Kidney capillary endothelial cell (primary cell): ENCODE data around the gene NOX5.

ENCODE experiments used
- DNase-seq: peaks from one replicate; pipeline ENCODE4 v3.0.0-alpha.2; 2018; ENCODE audit warnings: low spot score

Gene NOX5

DNA sequence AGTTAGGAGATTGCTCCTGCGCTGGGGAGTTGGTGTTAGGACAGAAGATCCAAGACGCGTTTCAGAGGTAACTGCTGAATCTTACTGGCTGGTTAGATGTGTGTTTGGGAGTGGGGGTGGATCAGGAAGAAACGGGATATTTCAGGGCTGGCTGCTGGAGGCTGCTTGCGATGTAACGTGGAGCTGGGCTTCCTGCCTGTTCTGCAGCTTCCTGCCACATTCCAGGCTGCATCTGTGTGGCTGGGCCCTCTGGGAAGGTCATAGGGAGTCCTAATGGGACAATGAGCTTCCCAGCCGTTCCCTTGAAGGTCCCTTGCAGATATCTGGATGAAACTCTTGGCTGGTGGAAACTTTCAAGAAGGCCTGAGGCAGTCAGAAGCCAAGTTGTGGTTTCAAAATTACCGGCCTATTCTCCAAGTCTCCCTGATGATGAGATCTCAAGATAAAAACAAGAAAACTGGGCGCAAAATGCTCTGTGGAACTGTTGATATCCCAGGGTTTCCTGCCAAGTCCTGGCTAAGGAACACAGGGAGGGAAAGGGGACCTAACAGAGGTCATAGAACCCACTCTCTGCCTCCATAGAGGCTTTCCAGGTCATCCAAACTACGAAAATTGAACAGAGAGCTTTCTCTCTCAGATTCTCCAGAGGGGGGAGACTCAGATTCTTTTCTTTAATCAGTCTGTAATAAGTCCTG lies 67.0 kb downstream of the NOX5 start:
- DNase-seq = peak; percentile 75

DNA sequence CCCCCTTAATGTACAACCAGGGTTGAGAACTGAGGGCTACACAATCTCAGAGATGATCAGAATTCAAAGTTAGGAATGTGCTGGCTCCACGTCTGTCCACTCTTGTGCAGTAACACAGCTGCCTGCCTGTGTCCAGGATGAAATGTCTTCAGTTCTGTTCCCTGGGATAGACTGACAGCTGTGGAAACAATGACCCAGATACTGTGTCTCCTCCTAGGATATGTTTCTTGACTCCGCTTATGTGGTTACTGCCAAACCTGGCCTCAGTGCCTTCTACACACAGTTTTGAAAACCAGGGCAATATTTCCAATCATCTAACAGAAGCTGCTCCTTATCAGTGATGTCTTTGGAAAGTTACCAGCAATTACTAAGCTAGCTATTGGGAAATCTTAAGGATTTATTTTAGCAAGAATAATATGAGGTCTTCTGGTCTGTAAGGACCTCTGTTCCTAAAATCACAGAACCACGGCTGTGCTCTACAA lies 67.6 kb downstream of the NOX5 start:
- peak; percentile 33 for DNase-seq

GRCh38 chr15:69082554-69082953 lies 68.1 kb downstream of the NOX5 start:
- peak; percentile 57 for DNase-seq

- no peak for DNase-seq
Measured at GRCh38 chr15:69084404-69085030, 70.0 kb downstream of the NOX5 start.

DNA sequence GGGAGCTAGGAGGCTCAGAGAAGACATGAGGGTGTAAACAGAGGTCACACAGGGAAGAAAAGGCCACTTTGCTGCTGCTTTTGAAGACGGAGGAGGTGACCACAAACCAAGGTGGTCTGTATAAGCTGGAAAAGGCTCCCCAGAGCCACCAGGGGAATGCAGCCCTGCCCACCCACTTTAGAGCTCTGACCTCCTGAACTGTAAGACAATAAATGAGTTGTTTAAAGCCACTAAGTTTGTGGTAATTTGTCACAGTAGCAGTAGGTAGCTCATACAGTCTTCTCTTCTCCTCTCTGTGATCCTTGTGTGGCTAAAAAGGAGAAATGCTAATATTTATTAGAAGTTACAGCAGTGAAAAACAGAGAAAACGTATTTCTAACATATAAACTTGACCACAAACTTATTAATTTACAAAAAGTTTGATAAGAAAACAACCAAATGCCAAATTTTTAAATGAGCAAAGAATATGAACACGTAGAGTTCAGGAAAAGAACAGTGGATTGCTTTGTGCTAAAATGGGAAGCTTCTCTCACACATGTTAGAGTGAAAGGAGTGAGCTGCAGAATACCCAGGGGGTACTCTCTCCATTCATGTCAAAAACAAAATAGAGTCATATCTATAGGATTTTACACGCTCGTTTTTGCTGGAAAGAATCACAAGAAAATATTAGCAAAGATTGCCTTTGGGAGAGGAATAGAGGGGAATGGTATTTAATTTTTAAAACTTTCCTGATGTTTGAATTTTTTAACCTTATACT lies 71.0 kb downstream of the NOX5 start:
- no peak for DNase-seq

DNA sequence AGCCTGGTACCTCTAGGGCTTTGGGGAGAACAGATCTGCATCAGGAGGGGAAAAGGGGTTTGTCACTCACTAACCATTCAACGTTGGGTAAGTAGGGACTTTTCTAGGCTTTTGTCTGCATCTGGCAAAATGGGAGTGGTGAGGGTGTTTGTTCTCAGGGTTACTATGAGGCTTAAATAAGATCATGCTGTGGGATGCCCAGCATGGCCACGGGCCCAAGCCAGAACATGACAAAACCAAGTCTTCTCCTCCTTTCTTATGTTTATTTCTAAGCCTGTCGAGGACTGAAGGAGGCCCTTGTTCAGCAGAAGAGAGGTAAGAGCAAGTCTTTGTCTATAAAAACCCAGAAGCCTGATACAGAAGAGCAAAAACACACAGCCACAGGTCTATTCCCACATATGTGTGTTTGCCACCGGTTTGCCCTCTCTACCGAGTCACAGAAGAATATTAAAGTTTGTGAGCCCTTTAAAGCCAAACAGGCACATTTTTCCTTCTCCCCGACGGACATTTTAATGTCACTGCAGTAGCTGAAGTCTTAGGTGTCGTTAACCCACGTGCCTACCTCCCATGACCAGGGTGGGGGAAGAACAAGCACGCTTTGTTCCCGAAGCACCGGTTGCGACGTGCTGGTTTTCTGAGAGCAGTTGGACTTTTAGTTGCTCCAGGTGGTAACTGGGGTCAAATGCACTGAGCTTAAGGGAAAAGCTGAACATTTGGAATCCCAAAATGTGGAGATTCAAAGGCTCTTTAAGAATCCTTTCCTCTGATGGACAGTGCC lies 72.1 kb downstream of the NOX5 start:
- DNase-seq = no peak

GRCh38 chr15:69087366-69087976 lies 73.0 kb downstream of the NOX5 start:
- DNase-seq = no peak

DNA sequence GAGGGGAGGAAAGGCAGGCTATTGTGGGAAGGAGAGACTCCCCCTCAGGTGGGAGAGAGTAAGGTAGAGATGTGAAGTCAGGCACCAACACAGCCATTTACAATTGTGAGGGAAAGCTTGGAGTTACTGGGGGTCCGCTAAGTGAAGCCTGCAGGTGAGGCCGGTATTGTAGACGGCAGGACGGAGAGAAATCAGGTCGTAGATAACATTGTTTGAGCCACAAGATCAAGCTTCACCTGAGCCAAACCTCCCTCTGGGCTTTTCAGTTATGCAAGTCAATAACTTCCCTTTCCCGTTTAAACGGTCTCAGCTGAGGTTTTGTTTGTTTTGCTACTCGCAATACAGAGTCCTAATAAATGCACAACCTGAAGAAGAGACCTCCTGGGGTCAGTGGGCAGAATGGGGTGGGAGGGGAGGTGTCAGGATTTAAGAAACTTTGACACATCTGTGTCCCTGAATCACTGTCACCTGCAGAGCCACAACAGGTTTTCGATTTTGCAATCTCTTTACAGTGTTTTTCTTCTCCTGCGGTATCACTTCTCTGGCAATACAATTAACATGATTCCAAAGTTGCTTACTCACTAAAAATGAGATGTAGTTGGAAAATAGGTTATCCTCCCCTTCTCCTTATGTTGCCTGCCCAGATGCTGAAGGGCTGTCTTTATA lies 73.9 kb downstream of the NOX5 start:
- no peak for DNase-seq

DNA sequence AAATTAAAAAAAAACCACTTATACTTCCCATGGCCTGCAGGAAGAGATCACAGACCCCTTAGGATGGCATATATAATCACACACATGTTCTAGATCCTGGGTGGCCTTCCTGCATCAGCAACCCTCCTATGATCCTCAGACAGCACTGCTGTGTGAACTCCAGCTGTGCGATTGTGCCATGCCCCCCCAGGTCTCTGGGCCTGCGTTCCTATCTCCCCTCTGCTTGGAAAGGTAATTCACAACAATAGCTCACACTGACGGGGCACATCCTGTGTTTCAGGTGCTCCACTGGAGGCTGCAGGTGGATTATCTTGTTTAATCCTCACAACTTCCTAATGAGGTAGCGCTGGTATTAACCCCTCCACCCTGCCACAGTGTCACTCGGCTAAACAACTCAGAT lies 74.8 kb downstream of the NOX5 start:
- no peak for DNase-seq

- no peak for DNase-seq
Measured at GRCh38 chr15:69090197-69090948, 75.9 kb downstream of the NOX5 start.

- DNase-seq = no peak
Measured at GRCh38 chr15:69091654-69092053, 77.2 kb downstream of the NOX5 start.

DNA sequence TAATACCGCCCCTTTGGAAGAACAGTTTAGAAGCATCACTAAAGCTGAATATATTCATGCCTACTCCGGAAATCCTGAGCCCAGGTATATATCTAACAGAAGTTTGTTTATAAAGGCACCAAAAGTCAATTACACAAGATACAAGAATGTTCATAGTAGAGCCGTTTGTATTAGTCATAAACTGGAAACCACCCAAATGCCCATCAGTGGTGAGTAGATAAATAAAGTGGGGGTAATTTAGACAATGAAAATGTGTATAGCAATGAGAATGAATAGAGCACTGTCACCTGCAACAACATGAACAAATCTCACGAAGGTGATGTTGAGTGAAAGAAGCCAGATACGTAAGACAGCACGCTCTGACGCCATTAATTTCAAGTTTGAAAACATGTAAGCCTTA lies 77.7 kb downstream of the NOX5 start:
- peak; percentile 44 for DNase-seq

- DNase-seq = peak; percentile 56
Measured at GRCh38 chr15:69093127-69093526, 78.6 kb downstream of the NOX5 start.

DNA sequence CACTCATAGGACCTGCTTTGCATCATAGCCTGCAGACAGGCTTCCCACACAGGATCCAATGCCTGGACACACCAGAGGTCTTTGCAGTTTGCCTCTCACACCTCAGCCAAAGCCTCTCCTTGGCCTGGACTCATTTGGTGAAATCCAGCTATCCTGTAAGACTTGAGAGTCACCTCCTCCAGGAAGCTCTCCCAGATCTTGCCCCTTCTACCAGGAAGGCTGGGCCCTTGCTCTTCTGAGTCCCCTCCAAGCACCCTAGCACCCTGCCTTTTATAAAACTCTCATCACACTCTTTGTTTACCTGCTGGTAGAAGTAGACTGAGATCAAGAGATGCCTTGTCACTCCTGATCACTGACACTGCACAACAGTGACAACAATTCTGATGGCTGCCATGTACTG lies 79.1 kb downstream of the NOX5 start:
- no peak for DNase-seq

DNA sequence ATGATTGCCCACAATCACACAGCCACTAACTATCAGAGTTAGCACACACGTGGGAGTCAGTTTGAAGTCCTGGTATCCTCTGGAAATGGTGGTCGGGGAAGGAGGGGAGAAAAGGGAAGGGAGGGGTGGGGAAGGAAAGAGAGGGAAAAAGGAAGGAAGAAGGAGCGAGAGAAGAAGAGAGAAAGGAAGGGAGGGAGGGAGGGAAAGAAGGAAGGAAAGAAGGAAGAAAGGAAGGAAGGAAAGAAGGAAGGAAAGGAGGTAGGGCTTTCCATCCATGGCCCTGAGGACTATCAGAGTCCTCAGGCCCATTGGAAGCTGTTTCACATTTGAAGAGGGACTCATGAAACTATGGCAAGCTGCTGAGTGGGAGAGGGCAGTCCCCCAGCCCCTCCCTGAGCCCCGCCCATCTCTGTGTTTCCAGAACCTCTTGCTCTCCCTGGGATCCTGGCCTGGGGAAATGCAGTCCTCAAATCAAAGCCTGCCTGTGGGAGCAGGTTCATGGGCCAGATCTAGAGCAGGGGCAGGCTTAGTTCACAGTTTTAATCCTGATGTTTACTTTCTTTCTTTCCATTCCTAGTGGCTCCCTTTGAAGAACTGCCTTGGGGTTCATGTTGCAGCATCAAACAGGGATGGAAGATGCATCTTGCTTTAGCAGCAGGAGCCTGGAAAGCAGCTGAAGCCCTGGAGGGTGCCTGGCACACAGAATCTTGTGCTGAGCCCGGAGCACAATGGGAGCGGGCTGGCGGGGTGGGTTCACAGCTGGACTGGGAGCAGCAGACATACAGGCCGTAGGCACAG lies 79.8 kb downstream of the NOX5 start:
- no peak for DNase-seq

- no peak for DNase-seq
Measured at GRCh38 chr15:69095274-69095673, 80.8 kb downstream of the NOX5 start.

GRCh38 chr15:69096196-69096595 lies 81.7 kb downstream of the NOX5 start:
- DNase-seq = no peak

DNA sequence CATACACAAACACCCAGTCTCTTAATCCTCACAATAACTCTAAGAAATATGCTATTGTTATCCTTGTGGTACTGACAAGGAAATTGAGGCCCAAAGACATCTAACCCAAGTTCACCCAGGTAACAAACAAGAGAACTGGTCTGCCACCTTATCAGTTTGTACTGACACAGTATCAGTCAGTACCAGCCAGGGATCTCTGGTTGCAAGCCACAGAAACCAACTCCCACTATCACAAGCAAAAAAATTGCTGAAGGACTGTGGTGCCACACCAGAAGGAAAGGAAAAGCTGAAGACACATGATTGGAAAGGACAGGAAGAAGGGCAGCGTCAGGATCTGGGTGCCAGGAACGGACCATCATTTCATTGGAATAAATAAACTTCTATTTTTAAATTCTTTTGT lies 82.1 kb downstream of the NOX5 start:
- no peak for DNase-seq

- no peak for DNase-seq
Measured at GRCh38 chr15:69098771-69099170, 84.3 kb downstream of the NOX5 start.

DNA sequence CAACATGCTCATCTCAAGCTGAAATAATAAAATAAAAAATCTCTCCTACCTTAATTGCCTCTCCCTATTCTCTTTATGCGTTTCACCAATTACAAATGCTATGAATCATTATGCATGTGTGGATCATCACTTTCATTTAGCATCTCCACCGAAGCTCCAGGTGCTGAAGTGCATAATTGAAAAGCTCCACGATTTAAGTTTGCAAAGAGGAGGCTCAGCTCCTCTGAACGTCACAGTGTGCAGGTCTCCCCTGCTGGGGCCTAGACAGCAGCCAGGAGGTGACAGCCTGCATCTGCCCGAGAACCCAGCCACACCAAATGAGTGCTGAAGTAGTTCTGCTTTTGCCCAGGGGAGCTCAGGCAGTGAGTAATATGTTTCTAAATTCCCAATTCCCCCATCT lies 85.4 kb downstream of the NOX5 start:
- no peak for DNase-seq
